IPS-15b (cell line): ENCODE data around the gene PCCA.

Experiments
- H3K27me3 ChIP-seq: one replicate; pipeline ENCODE4 v1.6.1; 2013; ENCODE audit warnings: low read length; ENCODE audit not compliant: control insufficient read depth, insufficient read depth
- H3K36me3 ChIP-seq: one replicate; pipeline ENCODE4 v1.6.1; 2013; ENCODE audit warnings: low read length; ENCODE audit not compliant: control insufficient read depth, insufficient read depth
- H3K4me1 ChIP-seq: one replicate; pipeline ENCODE4 v1.6.1; 2013; ENCODE audit warnings: mild to moderate bottlenecking, low read length; ENCODE audit not compliant: control insufficient read depth, insufficient read depth
- H3K4me3 ChIP-seq: one replicate; pipeline ENCODE4 v1.5.1; 2013; ENCODE audit warnings: low read depth, low read length
- H3K9ac ChIP-seq: one replicate; pipeline ENCODE4 v1.6.1; 2013; ENCODE audit warnings: low read depth, mild to moderate bottlenecking, low read length
- H3K9me3 ChIP-seq: one replicate; pipeline ENCODE4 v1.6.1; 2013; ENCODE audit warnings: mild to moderate bottlenecking, low read length; ENCODE audit not compliant: control insufficient read depth, insufficient read depth

The PCCA gene

GRCh38 chr13:100530671-100531213, 441.8 kb downstream of the PCCA start:
- peaks cover 14% of the 10 kb centered on the region for H3K4me1 ChIP-seq
- H3K36me3 ChIP-seq = peaks cover 2% of the 10 kb centered on the region
- H3K9me3 ChIP-seq = no peaks in the 10 kb centered on the region
- H3K4me3 ChIP-seq = no peak overlapping the region
- no peak overlapping the region for H3K9ac ChIP-seq
- H3K27me3 ChIP-seq = no peaks in the 10 kb centered on the region

DNA sequence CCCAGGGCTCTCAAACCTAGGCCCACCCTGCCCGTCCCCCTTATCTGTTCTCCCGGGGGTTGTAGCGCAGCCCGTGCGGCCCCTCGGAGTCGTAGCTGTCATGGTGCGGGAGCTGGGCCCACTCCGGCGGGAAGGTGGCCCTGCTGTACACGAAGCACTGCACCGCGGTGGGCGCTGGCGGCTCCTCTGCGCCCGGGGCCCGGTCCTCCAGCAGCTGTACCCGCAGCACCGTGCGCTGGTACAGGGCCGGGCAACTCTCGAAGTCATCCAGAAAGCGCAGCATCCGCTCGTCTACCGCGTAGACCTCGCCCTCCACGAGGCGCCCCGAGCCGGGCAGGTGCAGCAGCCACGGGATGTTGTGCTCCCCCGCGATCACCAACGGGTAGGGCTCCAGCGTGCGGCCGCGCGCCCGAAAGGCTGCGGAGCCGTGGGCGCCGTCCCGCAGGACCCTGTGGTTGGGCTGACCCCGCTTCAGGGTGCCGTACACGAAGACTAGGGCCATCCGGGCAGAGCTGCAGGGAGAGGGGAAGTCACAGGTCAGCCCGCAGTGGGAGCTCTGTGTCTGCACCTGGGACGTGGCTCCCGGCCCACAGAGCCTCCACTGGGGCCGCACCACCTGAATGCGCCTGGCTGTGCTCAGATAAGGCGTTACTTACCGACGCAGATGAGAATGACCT, 443.3 kb downstream of the PCCA start:
- no peaks in the 10 kb centered on the region for H3K9me3 ChIP-seq
- H3K4me1 ChIP-seq = peaks cover 11% of the 10 kb centered on the region
- no peak overlapping the region for H3K4me3 ChIP-seq

DNA sequence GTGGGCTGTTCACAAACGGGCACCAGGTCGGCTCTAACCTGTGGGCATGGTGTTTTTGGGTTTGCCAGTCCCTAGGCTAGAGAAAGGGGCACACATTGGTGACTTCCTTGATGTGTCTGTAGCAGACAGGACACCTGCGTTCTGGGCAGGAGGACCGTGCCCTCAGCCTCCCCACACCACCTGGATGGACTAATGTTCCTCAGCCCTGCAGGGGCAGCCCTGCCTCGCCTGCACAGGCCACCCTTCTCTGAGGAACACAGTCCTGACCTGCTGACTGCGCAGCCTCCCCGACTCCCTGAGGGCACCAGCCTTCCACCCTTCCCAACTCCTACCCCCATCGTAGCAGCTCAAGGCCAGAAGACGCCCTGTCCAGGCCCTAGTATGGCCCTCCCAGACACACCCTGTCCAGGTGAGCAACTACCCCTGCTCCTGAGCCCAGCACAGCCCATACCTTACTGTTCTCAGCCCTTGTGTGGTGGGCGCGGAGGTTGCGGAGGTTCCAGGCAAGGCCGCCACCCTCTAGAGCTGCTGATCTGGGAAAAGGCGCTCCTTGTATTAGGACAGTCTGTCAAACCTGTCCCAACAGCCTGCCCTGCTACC, 444.0 kb downstream of the PCCA start:
- H3K4me3 ChIP-seq = no peak overlapping the region

More for the DNA sequence above, 443.3 kb downstream of the PCCA start:
- no peaks in the 10 kb centered on the region for H3K27me3 ChIP-seq
- H3K9ac ChIP-seq = no peak overlapping the region
- peaks cover 2% of the 10 kb centered on the region for H3K36me3 ChIP-seq

DNA sequence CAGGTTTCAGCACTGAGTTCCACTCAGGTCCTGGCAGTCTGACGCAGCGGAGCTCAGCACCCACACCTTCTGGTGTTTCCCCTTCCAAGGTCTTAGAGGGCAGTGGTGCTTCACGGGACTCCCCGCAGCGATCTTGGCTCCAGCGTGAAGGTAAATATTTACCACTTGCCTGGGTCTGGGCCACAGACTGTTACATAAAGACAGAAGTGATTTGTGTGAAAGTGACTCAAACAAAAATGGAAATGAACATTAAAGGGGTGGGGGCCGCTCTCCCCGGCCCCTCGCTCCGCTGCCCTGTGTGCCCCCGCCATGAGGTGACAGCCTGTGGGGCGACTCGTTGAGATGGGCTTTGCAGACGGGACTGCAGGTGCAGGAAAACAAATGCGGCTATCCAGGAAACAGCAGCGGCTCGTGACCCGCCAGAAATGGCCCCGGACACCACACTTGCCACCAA, 444.7 kb downstream of the PCCA start:
- H3K9me3 ChIP-seq = no peaks in the 10 kb centered on the region
- H3K4me1 ChIP-seq = peaks cover 11% of the 10 kb centered on the region
- peaks cover 2% of the 10 kb centered on the region for H3K36me3 ChIP-seq
- no peak overlapping the region for H3K9ac ChIP-seq
- no peak overlapping the region for H3K4me3 ChIP-seq
- H3K27me3 ChIP-seq = no peaks in the 10 kb centered on the region

More for the DNA sequence above, 444.0 kb downstream of the PCCA start:
- Histone ChIP-seq H3K9ac (no peak overlapping the region), H3K4me1 (peaks cover 11% of the 10 kb centered on the region), H3K9me3 (no peaks in the 10 kb centered on the region), H3K36me3 (peaks cover 2% of the 10 kb centered on the region), H3K27me3 (no peaks in the 10 kb centered on the region)

- Histone ChIP-seq H3K27me3 (no peaks in the 10 kb centered on the region), H3K4me1 (peaks cover 11% of the 10 kb centered on the region), H3K9ac (no peak overlapping the region), H3K36me3 (no peaks in the 10 kb centered on the region), H3K9me3 (no peaks in the 10 kb centered on the region), H3K4me3 (no peak overlapping the region)
Measured at GRCh38 chr13:100534147-100534843, 445.4 kb downstream of the PCCA start.

DNA sequence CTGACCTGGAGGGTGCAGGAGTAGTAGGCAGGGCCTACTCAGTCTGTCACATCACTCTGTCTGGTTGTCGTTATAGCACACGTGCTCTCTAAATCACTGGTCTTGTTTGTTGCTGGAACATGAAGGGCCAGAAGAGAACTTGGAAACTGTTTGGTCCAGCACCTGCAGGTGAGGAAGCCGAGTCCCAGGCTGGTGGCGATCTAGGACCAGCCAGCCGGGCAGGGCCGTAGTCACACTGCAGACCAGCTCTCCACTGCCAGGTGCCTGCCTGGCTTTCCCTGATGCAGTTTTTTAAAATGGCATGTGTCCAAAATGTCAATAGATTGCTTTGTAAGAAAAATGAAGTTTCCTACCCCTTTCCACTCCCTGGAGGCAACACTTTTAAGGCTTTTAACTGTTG, 446.0 kb downstream of the PCCA start:
- H3K36me3 ChIP-seq = no peaks in the 10 kb centered on the region
- H3K4me1 ChIP-seq = peaks cover 10% of the 10 kb centered on the region
- no peaks in the 10 kb centered on the region for H3K27me3 ChIP-seq
- H3K9me3 ChIP-seq = no peaks in the 10 kb centered on the region
- no peak overlapping the region for H3K4me3 ChIP-seq
- no peak overlapping the region for H3K9ac ChIP-seq

- Histone ChIP-seq H3K9ac (no peak overlapping the region), H3K9me3 (no peaks in the 10 kb centered on the region), H3K4me1 (peaks cover 4% of the 10 kb centered on the region), H3K36me3 (no peaks in the 10 kb centered on the region), H3K4me3 (no peak overlapping the region), H3K27me3 (no peaks in the 10 kb centered on the region)
Measured at GRCh38 chr13:100535426-100536135, 446.7 kb downstream of the PCCA start.

DNA sequence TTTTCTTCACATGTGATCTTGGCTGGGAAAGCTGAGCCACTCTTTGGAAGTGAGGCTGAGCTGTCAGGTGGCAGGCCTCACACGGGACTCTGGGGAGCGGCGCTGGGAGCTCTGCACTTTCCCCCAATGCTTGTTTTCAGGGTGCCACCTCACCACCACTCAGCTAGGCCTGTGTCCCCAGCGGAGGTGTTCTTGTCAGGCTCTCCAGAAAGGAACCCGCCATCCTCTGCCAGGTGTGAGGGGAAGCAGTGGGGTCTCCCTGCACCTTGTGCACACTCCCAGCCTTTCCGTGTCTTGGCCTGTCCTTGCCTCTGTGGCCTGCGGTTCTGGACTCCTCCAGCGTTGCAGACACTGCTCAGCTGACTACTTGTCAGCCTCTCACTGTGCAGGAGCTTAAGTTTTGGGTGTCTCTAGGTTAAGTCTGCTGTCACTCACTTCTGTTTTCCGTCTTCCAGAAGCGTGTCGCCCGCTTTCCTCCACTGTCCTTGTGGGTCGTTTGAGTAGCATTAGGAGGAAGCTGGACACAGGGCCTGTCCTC, 447.8 kb downstream of the PCCA start:
- H3K4me3 ChIP-seq = no peak overlapping the region
- H3K9ac ChIP-seq = no peak overlapping the region
- H3K9me3 ChIP-seq = no peaks in the 10 kb centered on the region
- H3K36me3 ChIP-seq = no peaks in the 10 kb centered on the region
- no peaks in the 10 kb centered on the region for H3K4me1 ChIP-seq
- H3K27me3 ChIP-seq = no peaks in the 10 kb centered on the region

GRCh38 chr13:100537486-100537885, 448.6 kb downstream of the PCCA start:
- Histone ChIP-seq H3K9me3 (no peaks in the 10 kb centered on the region), H3K27me3 (no peaks in the 10 kb centered on the region), H3K36me3 (no peaks in the 10 kb centered on the region), H3K4me3 (no peak overlapping the region), H3K9ac (no peak overlapping the region), H3K4me1 (no peaks in the 10 kb centered on the region)

DNA sequence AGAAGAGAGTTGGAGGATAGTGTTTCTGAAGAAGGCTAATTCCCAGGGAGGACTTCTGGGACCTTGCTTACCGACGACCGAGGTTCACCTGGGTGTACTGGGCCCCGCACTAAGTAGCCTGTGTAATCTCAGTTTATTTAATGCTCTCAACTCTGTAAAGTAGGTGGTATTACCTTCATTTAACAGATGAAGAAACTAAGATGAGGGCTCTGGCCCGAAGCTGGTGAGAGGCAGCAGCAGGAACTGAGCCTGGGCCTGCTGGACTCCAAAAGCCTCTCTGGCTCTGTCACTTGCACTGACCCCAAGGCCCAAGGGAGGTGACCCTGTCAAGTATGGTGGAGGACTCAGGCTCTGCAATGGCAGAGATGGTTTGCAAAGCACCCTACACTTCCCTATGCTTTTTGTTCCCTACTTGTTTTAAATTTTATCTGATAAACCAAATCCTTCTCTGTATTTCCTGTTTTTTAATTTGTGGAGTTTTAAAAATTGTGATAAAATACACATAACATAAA, 449.1 kb downstream of the PCCA start:
- Histone ChIP-seq H3K27me3 (no peaks in the 10 kb centered on the region), H3K4me1 (no peaks in the 10 kb centered on the region), H3K9me3 (no peaks in the 10 kb centered on the region), H3K36me3 (no peaks in the 10 kb centered on the region), H3K9ac (no peak overlapping the region), H3K4me3 (no peak overlapping the region)

- Histone ChIP-seq H3K27me3 (no peaks in the 10 kb centered on the region), H3K36me3 (no peaks in the 10 kb centered on the region), H3K4me3 (no peak overlapping the region), H3K4me1 (no peaks in the 10 kb centered on the region), H3K9me3 (no peaks in the 10 kb centered on the region), H3K9ac (no peak overlapping the region)
Measured at GRCh38 chr13:100540621-100541020, 451.7 kb downstream of the PCCA start.
